BJ (cell line): ENCODE data around the gene CLEC4M. TPM values are rescaled to one million over a fixed set of nuclear protein-coding genes. Genes with fewer than 3 reads are reported as not detected.

ENCODE experiments used
- CTCF ChIA-PET: fragments of 350-600 bp; formaldehyde crosslinking; extraction: SDS; loops from one replicate; lab custom pipeline; 2021; ENCODE audit warnings: antibody characterized with exemption, inconsistent platforms; lab: Yijun Ruan, JAX
- POLR2A ChIA-PET: fragments of 300-600 bp; sonication (Branson Sonifier 250); formaldehyde crosslinking; extraction: SDS; loops from one replicate; lab custom pipeline; 2021; ENCODE audit warnings: antibody characterized with exemption; lab: Charles Lee
- DNase-seq: peaks from one replicate; pipeline ENCODE4 v3.0.0-alpha.2; 2011; ENCODE audit warnings: low read depth
- H3K27me3 ChIP-seq: 2 replicates; pipeline ENCODE4 v1.6.0; 2011; ENCODE audit warnings: low read length; ENCODE audit not compliant: control insufficient read depth, insufficient read depth
- H3K36me3 ChIP-seq: 2 replicates; pipeline ENCODE4 v1.5.1; 2011; ENCODE audit warnings: low read length; ENCODE audit not compliant: control insufficient read depth, insufficient read depth
- H3K4me3 ChIP-seq: 2 replicates; pipeline ENCODE4 v1.5.1; 2011; ENCODE audit warnings: low read depth, mild to moderate bottlenecking, control low read depth, low read length
- CTCF ChIP-seq: IDR thresholded peaks from 2 replicates; pipeline ENCODE4 v1.5.1; 2011; ENCODE audit warnings: low read depth, mild to moderate bottlenecking, control low read depth, inconsistent platforms, low read length, moderate library complexity; ENCODE audit not compliant: insufficient read depth
- polyA plus RNA-seq: library from polyadenylated mRNA; depleted of rRNA; stranded (reverse); fragments of >200 nt; gene quantifications from 2 replicates; pipeline ENCODE4 v1.2.3, GENCODE V29; 2011

CLEC4M gene
- polyA plus RNA-seq, 1 experiment: not detected

DNA sequence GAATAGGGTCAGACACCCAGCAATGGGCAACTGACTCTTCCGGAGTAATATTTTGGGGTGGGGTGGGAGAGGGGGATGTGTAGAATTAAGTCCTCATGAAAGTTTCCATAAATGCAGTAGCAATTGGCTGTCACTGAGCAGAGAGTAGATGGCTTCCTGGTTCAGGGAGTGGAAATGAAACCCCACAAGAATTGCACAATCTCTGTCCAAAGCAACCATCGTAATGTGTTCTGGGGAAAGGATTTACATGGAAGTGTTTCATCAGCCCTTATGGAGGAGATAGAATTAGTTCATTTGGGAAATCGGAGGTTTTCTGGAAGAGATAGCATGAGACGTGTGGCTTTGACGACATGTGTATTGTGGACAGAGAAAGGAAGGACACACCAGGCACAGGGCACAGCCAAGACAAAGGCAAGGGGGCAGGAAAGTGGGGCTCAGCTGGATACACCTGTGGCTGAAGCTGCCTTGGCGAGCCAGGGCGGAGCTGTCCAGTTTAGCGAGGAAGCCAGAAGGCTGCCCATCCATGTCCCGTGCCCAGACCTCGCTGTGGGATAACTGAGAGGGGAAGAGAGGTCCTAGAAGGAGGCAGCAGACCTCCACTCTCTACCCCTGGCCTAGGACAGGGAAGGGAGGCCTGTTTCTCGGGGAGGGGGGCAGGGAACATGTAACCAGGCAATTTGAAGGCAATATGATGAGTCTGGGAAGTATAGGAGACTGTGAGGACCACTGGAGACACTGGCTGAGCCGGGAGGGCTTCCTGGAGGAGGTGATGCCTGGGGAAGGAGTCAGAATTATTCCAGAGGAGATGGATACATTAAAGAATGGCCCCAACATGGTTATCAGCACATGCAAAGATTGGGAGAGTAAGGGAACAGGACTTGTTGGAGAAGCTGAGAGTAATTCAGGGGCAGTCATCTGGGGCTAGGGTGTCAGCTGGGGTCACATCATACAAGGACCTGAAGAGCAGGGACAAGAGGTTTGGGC, 28.5 kb upstream of the CLEC4M start:
- no peak for TF ChIP-seq CTCF
- CTCF ChIA-PET: interaction anchor here (1.8 kb wide), 1 partner anchor 13 kb away, joined by 5 read pairs; the partner anchor contains the start of gene CD209

DNA sequence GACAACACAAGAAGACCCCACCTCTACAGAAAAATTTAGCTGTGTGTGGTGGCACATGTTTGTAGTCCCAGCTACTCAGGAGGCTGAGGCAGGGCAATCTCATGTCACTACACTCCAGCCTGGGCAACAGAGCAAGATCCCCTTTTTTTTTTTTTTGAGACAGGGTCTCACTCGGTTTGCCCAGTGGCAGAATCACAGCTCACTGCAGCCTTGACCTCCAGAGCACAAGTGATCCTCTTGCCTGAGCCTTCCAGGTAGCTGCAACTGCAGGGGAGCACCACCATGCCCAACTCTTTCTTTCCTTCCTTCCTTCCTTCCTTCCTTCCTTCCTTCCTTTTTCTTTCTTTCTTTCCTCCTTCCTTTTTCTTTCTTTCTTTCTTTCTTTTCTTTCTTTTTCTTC, 26.9 kb upstream of the CLEC4M start:
- no peak for TF ChIP-seq CTCF
- POLR2A ChIA-PET: interaction anchor here (0.6 kb wide), 1 partner anchor 17 kb away, joined by 3 read pairs; no protein-coding TSS in a partner anchor
- DNase-seq: no peak
- Histone ChIP-seq H3K27me3 (peaks cover 4% of the 10 kb centered on the region), H3K4me3 (no peak overlapping the region), H3K36me3 (no peaks in the 10 kb centered on the region)
- CTCF ChIA-PET: no interaction called here

More for the DNA sequence above, 28.5 kb upstream of the CLEC4M start:
- no peak for DNase-seq
- no peak overlapping the region for H3K4me3 ChIP-seq
- no peaks in the 10 kb centered on the region for H3K36me3 ChIP-seq
- POLR2A ChIA-PET: no interaction called here
- H3K27me3 ChIP-seq: peaks cover 8% of the 10 kb centered on the region

DNA sequence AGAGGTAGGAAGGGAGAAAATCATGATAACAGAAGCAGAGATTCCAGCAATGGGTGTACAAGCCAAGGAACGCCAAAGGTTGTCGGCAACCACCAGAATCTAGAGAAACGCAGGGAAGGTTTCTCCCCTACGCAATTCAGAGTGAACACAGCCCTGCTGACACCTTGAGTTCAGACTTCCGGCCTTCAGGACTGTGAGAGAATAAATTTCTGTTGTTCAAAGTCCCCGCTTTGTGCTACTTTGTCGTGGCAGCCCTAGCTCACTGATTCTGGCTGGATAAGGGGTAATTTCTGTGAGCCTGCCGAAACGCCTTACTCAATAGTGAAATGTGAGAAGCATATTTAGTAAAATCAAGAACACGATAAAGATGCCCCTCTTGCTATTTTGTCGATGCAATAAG, 25.8 kb upstream of the CLEC4M start:
- Histone ChIP-seq H3K27me3 (no peaks in the 10 kb centered on the region), H3K36me3 (no peaks in the 10 kb centered on the region), H3K4me3 (no peak overlapping the region)
- TF ChIP-seq CTCF: no peak
- ChIA-PET POLR2A (no interaction called here), CTCF (interaction anchor here (1.7 kb wide), 1 partner anchor 56 kb away, joined by 3 read pairs; the partner anchor contains the start of gene TRAPPC5)
- no peak for DNase-seq

DNA sequence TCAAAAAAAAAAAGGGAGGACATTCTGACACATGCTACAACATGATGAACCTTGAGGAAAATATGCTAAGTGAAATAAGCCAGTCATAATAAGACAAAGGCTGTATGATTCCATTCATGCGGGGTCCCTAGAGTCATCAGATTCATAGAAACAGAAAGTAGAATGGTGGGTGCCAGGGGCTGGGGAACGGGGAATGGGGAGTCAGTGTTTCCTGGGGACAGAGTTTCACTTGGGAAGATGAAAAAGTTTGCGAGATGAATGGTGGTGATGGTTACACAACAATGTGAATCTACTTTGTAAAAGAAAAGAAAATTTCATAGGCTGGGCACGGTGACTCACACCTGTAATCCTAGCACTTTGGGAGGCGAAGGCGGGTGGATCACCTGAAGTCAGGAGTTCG, 25.0 kb upstream of the CLEC4M start:
- no peak for DNase-seq
- no peaks in the 10 kb centered on the region for H3K27me3 ChIP-seq
- ChIA-PET POLR2A (no interaction called here), CTCF (interaction anchor here (1.7 kb wide), 1 partner anchor 57 kb away, joined by 3 read pairs; the partner anchor contains the start of gene TRAPPC5)
- H3K36me3 ChIP-seq: no peaks in the 10 kb centered on the region
- no peak for TF ChIP-seq CTCF
- no peak overlapping the region for H3K4me3 ChIP-seq

DNA sequence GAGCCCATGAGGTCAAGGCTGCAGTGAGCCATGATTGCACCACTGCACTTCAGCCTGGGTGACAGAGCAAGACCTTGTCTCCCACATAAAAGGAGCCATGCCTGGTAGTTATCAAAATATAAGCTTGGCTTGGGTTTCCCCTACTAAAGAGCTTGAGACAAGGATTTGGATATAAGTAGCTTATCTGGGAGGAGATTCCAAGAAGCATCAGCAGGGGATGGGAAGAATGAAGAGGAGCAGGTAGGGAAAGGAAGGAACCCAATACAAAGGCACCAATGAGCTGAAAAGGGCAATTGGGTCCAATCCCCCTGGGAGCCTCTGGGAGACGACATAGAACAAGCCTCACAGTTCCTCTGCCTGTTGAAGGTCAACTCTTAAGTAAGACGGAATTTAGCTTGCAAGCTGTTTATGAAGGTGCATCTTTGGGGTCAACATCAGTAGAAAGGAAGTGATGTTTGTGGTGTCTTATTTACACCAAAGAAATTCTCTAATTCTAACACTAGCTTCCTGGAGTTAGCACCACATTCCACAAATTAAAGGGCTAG, 23.8 kb upstream of the CLEC4M start:
- no peak for DNase-seq
- Histone ChIP-seq H3K36me3 (no peaks in the 10 kb centered on the region), H3K27me3 (no peaks in the 10 kb centered on the region), H3K4me3 (no peak overlapping the region)
- no peak for TF ChIP-seq CTCF
- ChIA-PET CTCF (interaction anchor here (0.6 to 1.0 kb wide), 2 partner anchors 58 to 60 kb away, joined by 3 read pairs; partner anchors contain the start of gene TRAPPC5), POLR2A (no interaction called here)
